HTERT RPE-1 (cell line): Measurements from ENCODE around the gene FOXD1.

Source experiments
- in situ Hi-C: fragments of 300-500 bp; cut with MboI; formaldehyde crosslinking; loops from 4 replicates; pipeline ENCODE4 v1.14.3; 2020; ENCODE audit warnings: low sequenced_read_pairs

FOXD1 gene

DNA sequence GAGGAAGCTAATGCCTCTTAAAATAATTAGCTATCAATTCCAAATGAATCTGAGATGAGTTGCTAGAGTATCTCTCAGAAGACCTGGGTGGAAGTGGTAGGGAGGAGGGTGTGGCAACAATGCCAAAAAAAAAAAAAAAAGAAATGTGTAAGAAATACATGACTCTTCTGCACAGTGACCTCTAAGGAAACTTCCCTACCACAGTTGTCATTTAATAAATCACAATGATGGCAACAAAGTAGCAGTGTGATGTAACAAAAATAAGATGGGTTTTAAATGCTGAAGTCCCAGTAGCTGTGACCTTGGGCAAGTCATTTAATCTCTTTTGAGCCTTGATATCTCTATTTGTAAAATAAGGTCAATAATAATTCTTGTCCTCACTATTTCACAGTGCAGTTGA is 7.2 kb downstream of the FOXD1 start:
- in situ Hi-C loops: no loop called here

DNA sequence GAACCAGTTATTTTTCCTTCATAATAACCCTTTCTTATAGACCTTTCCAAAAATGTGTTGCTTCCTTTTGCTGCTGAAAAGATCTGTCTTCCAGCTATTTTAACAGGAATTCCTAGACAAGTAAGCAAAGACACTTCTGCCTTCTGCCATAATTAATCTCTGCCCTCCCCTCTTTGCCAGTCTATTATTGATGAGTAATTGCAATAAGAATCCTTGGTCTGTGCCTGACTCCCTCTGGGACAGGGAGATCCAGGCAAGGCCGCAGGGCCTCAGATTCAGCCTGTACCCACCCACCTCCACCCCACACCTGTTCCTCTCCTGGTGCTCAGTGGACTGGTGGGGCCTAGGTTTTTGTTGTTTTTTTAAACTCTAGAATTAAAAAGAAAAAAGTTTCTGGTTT is 8.3 kb downstream of the FOXD1 start:
- in situ Hi-C loops: no loop called here

DNA sequence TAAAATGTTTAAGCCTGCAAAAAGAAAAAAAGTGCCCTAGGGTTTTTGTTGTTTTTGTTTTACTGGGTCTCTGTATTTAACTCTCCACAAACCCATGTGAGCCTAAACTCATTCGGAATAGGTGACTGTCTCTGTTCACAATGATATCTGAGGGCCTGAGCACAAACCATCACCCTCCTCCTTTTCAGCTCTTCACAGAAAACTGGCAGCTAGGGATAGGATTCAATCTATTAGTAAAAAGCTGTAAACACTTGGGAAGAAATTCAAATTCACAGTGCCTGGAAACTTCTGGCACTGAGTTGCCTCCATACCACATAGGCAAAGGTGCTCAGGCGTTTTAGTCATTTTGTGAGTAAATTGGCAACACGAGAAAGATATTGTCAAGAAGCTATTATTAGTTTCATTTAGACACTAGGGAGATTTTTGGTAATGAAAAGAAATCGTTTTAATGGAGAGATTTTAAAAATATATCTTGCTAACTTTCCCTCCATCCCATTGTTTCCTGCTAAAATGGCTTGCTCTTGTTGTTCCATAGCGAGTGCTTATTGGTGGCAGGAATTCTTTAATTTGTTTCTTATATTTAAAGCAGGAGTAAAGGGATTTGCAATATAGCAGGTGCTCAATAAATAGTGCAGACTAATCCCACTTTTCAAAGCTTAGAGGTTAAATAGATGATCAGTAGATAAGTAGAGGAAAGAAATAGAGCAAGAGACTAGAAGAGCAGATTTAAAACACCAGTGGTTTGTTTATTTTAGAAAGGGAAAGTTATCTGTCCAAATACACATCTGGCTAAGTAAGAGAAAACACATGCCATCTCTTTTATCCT is 9.7 kb downstream of the FOXD1 start:
- in situ Hi-C loops: no loop called here

DNA sequence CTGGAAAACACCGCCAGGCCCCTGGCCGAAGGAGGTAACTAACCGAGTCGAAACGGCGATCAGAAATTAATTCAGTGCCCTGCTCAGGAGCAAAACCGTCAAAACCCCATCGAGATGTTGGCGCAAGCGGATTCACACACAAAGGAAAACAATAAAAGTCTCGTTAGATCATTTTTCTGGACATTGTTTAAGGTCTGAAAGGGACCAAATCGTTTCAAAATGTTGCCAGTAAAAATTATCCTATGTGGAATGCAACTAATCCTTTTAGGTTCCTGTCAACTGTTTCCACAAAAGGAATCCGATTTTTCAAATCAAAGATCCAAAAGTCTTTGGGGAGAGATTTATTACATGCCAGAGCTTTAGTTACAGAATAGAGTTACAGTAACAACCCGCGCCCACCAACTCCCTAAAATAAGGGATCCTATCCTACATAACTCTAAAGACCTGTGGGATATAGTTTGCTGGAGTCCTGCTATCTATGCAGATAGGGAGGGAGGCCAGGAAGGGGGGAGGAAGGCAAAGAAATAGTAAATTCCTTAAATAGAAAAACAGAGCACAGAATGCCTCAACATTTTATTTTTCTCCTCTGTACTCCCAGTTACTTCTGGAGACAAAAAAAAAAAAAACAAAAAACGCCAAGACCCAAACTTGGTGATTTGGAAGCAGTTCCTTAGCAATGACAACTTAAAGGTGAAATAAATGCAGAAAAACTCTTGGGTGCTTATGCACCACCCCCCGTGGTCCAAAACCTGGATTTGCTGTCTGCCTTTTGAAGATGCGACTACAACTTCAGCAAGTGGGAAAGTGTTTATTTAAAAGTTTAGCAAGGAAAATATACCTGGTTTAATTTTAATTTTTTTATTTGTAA is 10.6 kb downstream of the FOXD1 start:
- in situ Hi-C loops: no loop called here

DNA sequence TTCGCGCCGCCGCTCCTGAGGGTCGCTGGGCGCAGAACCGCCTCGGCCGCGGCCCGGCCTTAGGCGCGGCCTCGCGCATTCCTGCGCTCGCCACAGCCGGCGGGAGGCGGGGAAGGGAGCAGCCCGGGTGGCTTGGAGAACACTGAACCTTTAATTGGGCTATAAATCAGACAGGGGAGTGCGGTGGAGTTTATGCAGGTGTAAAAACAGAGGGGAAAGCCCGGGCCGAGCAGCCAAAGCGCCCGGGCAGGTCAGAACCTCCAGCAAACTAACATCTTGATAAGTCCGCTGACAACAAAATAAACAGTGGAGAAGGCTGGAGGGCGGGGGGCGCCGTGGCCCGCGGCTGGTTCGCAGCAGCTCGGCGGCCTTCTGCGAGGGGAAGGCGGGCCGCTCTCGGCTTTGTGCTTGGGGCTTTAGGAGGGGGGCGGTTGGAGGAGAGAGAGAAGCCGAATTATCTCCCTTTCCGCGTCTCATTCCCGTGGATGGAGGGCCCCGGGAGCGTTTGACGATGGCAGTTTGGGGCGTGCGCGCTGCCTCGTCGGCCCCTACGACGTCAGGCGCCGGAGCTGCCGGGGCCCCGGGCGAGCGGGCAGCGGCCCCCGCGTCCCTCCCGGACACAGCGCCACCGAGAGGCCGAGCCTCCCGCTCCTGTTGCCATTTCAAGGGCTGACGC is 11.3 kb downstream of the FOXD1 start:
- in situ Hi-C loops: no loop called here

DNA sequence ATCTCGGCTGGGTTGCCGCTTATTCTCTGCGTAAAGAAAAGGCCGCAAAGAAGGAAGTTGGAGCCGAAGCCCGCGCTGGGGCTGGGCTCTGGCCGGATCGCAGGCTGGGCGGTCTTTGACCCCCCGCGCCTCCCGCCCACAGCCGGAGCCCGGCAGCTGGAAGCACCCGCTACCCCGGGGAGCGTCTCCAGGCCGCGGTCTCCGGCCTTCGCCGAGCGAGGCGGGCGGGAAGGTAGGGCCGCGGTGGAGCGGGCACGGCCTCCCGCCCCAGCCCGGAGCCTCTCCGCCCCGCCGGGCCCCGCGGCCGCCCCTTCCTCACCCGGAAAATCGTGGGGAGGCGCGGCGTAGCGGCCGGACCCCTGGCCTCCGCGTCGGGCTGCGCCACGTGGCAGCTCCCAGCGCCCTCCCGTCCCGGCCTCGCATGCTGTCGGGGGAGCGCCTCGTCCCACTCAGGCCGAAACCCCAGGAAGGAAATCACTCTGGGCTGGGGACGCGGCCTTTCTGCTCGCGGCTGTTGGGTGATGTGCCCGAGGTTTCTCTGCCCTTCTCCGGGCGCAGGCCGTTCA is 12.0 kb downstream of the FOXD1 start:
- in situ Hi-C loops: no loop called here

DNA sequence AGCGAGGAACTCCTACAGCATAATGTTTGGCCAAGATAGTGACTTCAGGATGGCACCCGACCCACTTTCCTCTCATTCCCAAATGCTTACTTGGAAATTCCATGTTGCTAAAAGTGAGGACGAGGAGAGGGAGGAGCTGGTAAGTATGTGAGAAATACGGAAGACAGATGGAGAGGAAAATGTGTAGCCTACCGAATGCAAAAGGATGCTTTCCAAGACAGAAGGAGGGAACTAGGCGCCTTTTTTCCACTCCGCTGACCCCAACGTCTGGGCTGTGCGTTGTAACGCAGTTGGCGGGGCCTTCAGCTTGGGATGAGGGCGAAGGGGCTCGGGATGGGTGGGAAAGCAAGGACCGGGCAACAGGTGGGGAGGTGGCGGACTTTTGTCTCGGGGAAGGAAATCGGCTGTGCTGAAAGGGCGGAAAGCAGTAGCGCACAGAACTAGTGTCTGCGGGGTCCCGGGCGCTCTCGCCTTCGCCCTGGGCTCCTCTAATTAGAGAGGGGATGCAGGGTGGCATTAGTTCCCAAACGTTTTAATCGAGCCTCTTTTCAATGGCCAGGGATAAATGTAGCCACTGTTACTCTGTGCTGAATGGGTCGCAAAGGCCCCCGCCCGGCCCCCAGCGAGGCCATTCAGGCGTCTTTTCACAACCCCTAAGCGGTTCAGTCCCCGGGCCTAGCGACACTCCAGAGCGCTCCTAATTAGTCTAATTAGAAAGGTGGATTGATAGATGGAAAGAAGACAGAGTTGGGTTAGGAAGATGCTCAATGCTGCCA is 12.6 kb downstream of the FOXD1 start:
- in situ Hi-C loops: no loop called here

DNA sequence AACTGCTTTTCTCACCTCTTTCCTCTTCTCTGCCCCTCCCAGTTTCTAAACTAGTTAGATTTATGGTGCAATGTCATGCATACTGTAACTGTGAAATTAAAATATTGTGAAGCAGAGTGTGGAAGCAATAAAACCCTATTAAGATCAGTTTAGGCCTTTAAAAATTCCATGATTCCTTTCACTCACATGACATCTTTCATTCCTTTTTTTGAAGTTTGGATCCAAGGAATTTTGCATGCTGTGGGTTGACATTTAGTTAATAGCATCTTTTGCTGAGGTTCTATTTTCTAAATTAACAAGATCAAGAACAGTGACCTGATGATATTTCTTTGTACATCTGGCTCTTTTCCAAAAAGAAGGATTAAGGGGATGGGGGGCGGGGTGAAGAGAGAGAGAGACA is 13.7 kb downstream of the FOXD1 start:
- in situ Hi-C loops: no loop called here

DNA sequence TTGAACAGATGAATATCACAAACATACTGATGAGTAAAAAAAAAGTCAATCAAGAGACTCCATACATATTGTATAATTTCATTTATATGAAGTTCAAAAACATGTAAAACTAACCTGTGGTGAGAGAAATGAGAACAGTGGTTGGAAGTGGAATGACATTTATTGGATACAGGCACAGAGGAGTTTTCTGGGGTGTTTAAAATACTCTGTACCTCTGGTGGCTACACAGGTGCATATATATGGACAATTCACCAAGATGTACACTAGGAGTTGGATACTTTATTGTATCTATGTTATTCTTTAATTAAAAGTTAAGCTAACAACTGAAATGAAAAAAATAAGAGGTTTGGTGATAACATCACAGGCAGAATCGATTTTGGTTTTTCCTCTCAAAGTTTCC is 14.1 kb downstream of the FOXD1 start:
- in situ Hi-C loops: no loop called here

DNA sequence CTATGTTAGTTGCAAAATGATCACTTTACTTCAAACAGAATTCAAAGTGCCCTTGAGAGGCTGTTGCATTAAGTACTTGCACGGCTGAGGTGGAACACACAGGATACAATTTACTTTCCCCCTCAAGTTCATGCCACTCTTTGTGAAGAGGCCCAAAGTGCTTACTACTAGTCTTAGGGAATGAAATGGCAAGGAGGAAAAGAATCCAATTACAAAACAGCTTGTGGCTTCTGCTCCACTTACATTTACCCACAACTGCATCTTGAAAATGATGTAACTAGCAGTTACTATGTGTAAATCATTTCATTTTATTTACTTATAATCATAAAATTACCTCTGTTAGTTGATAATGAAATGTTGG is 14.6 kb downstream of the FOXD1 start:
- in situ Hi-C loops: no loop called here

DNA sequence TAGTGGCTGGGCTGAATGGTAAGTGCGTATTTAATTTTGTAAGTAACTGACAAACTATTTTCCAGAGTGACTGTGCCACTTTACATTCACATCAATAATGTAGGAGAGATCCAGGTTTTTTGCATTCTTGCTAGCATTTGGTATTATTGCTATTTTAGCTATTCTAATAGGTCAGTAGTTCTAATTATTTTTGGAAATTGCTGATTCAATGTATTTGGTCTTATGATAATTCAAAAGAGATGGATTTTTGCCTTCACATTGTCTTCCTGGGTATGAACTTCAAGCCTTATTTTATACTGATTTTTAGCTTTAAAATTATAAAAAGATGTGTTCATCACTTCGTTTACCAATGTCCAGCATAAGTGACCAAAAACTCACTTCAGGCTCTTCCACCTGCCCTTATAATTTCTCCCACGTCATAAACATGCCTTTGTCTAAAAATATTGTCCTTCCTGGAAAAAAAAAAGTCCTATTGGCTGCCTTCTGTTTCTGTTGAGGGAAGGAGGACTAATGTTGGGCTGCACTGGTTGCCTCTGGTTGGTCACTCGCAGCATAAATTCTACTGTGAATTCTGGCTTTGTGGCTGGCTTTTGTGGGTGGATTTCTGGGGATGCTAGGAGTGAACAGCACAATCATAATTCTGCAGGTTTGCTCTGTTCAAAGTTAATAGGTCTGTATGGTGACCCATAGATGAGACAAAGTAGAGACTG is 15.2 kb downstream of the FOXD1 start:
- in situ Hi-C loops: no loop called here

DNA sequence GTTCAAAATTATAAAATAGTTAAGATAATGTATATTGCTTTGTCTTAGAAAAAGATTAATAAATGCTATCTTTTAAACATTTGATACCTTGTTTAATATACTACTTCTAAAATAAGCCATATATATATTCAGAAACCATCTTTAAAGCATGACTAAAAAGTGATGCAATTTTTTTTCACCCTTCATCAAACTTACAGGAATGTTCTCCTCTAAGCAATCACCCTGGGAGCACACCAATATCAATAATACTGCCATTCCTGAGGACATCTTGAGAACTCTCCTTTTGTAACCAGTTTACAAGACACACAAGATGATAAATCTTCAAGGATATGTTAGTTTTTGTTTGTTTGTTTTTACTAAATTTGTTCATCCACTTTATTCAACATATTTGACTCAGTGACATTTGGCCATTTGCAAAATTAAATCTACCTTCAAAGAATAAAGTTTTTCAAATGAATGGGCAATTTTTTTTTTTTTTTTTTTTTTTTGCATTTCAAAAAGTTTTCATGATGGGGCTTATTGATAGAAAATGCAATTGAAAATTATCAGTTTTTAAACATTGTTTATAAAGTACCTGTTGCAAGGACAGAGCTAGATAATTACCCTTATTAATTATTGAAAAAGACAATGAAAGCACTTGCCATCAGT is 17.2 kb downstream of the FOXD1 start:
- in situ Hi-C loops: no loop called here

DNA sequence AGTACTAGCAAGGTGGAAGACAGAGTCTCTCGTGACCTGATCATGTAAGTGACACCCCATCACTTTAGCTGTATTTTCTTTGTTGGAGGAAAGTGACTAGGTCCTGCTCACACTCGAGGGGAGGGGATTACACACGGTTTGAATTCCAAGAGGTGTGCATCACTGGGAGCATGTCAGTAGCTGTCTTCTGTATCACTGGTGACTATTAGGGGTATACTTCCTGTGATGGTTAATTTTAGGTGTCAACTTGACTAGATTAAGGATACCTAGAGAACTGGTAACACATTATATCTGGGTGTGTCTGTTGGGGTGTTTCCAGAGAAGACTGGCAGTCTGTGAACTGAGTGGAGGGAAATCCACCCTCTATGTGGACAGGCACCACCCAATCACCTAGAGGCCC is 22.5 kb downstream of the FOXD1 start:
- in situ Hi-C loops: no loop called here

DNA sequence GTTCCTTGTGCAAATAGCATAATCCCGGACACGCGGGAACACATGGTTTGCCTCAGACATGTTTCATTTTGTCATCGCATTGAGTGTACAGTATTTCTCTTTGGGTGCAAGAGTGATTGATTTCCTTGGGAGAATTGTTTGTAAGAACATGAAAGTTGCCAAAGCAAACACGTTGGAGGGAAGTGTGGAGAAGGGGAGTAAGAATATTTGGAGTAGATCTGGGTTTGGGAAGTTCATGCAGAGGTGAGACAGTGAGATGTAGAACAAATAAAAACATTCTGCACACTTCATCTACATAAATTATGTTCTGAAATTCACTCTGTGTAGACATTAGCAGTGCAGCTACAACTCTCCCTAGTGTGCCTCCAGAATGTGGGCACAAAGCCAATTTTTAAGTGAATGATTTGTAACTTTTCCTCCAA is 24.0 kb downstream of the FOXD1 start:
- in situ Hi-C loops: no loop called here

DNA sequence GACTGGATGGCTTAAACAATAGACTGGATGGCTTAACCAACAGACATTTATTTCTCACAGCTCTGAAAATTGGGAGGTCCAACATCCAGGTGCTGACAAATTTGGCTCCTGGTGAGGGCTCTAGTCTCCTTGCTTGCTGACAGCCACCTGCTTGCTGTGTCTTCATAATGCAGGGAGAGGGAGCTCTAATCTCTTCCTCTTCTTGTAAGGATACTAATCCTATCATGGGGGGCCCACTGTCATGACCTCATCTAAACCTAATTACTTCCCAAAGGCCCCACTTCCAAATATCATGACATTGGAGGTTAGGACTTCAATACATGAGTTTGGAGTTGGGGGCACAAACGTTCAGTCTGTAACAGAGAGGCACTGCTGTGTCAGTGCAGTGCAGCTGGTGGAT is 26.4 kb downstream of the FOXD1 start:
- in situ Hi-C loops: no loop called here

DNA sequence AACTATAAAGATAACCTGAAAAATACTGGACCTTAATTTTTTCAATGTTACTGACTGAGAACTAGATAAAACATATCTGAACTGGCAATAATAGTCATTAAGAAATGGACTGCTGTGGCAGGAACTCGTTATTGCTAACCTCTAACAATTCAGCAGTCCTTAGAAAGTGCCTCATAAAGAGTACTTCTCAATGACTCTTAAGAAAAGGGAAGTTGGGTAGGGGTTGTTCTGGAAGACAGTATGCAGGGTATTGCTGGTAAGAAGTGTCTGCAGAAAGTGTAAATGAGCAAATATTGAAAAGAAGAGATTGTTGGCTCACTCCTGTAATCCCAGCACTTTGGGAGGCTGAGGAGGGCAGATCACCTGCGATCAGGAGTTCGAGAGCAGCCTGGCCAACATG is 27.9 kb downstream of the FOXD1 start:
- in situ Hi-C loops: no loop called here

DNA sequence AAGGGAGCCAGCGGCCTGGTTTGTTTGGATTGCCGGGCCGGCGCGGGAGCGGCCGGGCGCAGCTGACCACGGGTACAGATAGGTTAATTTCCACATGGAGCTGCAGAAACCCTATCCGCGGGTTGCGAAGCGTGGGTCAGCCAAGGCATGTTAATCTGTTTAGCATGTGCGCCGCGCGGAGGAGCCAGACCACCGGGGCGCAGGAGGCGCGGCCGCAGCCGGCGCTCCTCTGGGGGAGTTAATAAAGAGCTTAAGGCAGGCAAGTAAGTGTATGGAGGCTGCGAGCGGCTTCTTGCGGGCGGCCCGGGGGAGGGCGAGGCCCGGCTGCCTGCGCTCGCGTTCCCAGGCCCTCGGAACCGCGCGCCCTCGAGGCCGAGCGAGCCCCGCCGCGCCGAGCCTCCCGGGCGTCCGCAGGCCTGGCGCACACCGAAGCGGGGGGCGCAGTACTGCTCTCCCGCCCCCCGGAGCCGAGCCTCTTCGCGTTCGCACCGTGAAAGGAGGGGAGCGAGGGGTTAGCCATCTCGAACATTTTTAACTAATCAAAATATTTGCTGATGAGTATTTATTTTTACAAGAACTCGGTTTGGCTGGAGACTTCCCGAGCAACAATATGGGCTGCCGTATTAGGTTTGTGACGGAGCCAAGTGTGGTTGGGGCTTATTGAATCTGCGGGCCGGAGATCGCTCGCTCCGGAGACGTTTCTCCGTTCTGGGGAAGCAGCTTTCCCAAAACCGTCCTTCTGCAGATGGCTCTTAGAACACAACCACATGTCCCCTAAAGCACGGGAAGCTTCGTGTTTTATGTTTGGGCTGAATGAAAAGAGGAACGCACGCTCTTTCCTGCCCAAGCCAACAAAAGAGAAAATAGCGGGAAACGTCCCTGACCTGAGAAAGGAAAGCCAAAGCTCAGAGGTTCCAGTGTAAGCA is 28.8 kb downstream of the FOXD1 start:
- in situ Hi-C loops: no loop called here

DNA sequence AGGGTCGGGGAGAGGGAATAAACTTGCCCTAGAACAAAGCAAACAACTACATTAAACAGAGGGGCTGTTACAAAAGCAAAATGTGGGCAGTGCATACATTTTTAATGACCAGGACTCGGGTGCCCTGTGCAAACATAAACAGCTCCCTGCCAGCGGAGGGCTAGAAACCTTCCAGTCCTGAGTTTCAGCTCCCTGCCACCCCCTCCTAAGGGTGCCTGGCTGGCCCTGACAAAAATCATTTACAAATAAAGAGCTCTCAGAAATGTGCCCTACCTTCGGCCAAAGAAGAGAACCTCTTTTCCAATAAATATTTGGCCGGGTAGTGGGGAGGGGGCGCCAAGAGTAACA is 29.5 kb downstream of the FOXD1 start:
- in situ Hi-C loops: no loop called here
